ENCODE data around the gene TGFA.

The TGFA gene

GRCh38 chr2:70509565-70509964, 44.1 kb downstream of the TGFA start:
- no peaks in the 10 kb centered on the region for H3K9me3 ChIP-seq (ENCODE audit: insufficient read depth, low read depth, low read length)
- H3K4me3 ChIP-seq (ENCODE audit: low read length): no peak overlapping the region
- no peaks in the 10 kb centered on the region for H3K36me3 ChIP-seq (ENCODE audit: insufficient read depth, low read length)
- H3K9ac ChIP-seq (ENCODE audit: low read depth, low read length): no peak overlapping the region
- no peaks in the 10 kb centered on the region for H3K4me1 ChIP-seq (ENCODE audit: insufficient read depth, low read length)
- no peaks in the 10 kb centered on the region for H3K27me3 ChIP-seq (ENCODE audit: insufficient read depth, low read length)
- no peak overlapping the region for H3K27ac ChIP-seq (ENCODE audit: low read depth, low read length)
- 84% methylated on average over 3 of the region's 3 CpGs for WGBS

- H3K9ac ChIP-seq (ENCODE audit: low read depth, low read length): no peak overlapping the region
- 78% methylated on average over 7 of the region's 7 CpGs for WGBS
- H3K9me3 ChIP-seq (ENCODE audit: insufficient read depth, low read depth, low read length): no peaks in the 10 kb centered on the region
- H3K27me3 ChIP-seq (ENCODE audit: insufficient read depth, low read length): no peaks in the 10 kb centered on the region
- H3K36me3 ChIP-seq (ENCODE audit: insufficient read depth, low read length): no peaks in the 10 kb centered on the region
- H3K4me3 ChIP-seq (ENCODE audit: low read length): no peak overlapping the region
- no peaks in the 10 kb centered on the region for H3K4me1 ChIP-seq (ENCODE audit: insufficient read depth, low read length)
- no peak overlapping the region for H3K27ac ChIP-seq (ENCODE audit: low read depth, low read length)
These were observed 44.7 kb downstream of the TGFA start for GRCh38 chr2:70508711-70509462.

- WGBS: 92% methylated on average over 8 of the region's 8 CpGs
- H3K4me3 ChIP-seq (ENCODE audit: low read length): no peak overlapping the region
These were observed 47.8 kb downstream of the TGFA start for GRCh38 chr2:70505613-70506391.

DNA sequence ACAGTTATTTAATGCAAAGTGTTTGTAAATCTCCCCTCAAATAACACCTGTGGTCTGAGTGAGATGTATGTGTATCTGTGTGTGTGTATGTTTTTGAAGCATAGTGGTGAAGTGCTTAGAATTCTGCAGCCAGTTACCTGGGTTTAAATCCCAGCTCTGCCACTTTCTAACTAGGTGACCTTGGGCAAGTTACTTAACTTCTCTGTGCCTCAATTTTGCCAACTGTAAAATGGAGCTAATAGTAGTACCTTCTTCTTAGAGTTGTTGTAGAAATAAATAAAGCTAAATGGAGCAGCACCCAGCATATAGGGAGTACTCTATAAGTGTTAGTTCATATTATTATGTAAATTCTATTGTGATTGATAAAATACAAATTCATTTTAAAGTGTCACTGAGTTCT, 48.9 kb downstream of the TGFA start:
- no peaks in the 10 kb centered on the region for H3K36me3 ChIP-seq (ENCODE audit: insufficient read depth, low read length)
- no peak overlapping the region for H3K27ac ChIP-seq (ENCODE audit: low read depth, low read length)
- no peak overlapping the region for H3K9ac ChIP-seq (ENCODE audit: low read depth, low read length)
- no peaks in the 10 kb centered on the region for H3K9me3 ChIP-seq (ENCODE audit: insufficient read depth, low read depth, low read length)
- no peaks in the 10 kb centered on the region for H3K27me3 ChIP-seq (ENCODE audit: insufficient read depth, low read length)
- H3K4me3 ChIP-seq (ENCODE audit: low read length): no peak overlapping the region
- peaks cover 13% of the 10 kb centered on the region for H3K4me1 ChIP-seq (ENCODE audit: insufficient read depth, low read length)

More at GRCh38 chr2:70505613-70506391, 47.8 kb downstream of the TGFA start:
- Histone ChIP-seq H3K27ac (ENCODE audit: low read depth, low read length) (no peak overlapping the region), H3K9me3 (ENCODE audit: insufficient read depth, low read depth, low read length) (no peaks in the 10 kb centered on the region), H3K36me3 (ENCODE audit: insufficient read depth, low read length) (no peaks in the 10 kb centered on the region), H3K27me3 (ENCODE audit: insufficient read depth, low read length) (no peaks in the 10 kb centered on the region), H3K9ac (ENCODE audit: low read depth, low read length) (no peak overlapping the region), H3K4me1 (ENCODE audit: insufficient read depth, low read length) (peaks cover 10% of the 10 kb centered on the region; the same call in 1 of the 2 replicates)

DNA sequence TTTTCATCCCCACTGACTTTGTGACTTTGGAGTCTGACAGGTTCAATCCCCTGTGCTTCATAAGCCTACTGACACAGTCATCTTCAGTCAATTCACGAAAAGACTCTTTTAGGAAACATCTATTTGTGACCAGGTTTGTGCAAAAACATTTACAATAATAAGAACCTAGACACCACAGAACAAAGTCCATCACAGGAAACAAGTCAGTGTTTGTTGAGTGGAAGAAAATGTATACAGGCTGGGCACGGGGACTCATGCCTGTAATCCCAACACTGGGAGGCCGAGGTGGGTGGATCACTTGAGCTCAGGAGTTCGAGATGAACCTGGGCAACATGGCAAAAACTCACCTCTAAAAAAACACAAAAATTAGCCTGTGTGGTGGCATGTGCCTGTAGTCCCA, 49.7 kb downstream of the TGFA start:
- WGBS: 96% methylated on average over 4 of the region's 4 CpGs

GRCh38 chr2:70501728-70502127, 51.9 kb downstream of the TGFA start:
- 69% methylated on average over 4 of the region's 4 CpGs for WGBS
- Histone ChIP-seq H3K4me3 (ENCODE audit: low read length) (no peak overlapping the region), H3K9me3 (ENCODE audit: insufficient read depth, low read depth, low read length) (no peaks in the 10 kb centered on the region), H3K9ac (ENCODE audit: low read depth, low read length) (no peak overlapping the region), H3K36me3 (ENCODE audit: insufficient read depth, low read length) (no peaks in the 10 kb centered on the region), H3K27me3 (ENCODE audit: insufficient read depth, low read length) (no peaks in the 10 kb centered on the region), H3K27ac (ENCODE audit: low read depth, low read length) (no peak overlapping the region), H3K4me1 (ENCODE audit: insufficient read depth, low read length) (peaks cover 13% of the 10 kb centered on the region)

More for the DNA sequence above, 49.7 kb downstream of the TGFA start:
- Histone ChIP-seq H3K27ac (ENCODE audit: low read depth, low read length) (no peak overlapping the region), H3K9ac (ENCODE audit: low read depth, low read length) (no peak overlapping the region), H3K9me3 (ENCODE audit: insufficient read depth, low read depth, low read length) (no peaks in the 10 kb centered on the region), H3K4me1 (ENCODE audit: insufficient read depth, low read length) (peaks cover 13% of the 10 kb centered on the region), H3K36me3 (ENCODE audit: insufficient read depth, low read length) (no peaks in the 10 kb centered on the region), H3K27me3 (ENCODE audit: insufficient read depth, low read length) (no peaks in the 10 kb centered on the region), H3K4me3 (ENCODE audit: low read length) (no peak overlapping the region)

DNA sequence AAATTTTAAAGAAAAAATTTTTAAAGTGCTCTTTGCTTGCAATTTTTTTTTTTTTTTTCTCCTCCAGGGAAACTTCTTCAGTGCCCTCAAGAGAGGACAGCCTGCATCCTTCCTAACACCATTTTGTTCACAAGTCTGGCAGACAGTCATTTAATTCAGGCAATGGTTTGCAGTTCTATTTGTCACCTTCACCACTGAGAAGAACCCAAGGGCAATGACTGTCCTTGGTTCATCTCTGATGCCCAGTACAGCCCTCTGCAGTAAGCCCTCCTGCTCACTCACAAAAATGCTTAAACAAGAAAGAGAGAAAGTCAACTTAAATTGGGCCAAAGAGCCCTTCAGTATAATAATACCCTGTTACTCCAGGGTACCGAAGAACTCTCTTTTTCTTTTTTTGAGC, 52.4 kb downstream of the TGFA start:
- no peaks in the 10 kb centered on the region for H3K36me3 ChIP-seq (ENCODE audit: insufficient read depth, low read length)
- WGBS: 85% methylated on average over 1 of the region's 1 CpG

DNA sequence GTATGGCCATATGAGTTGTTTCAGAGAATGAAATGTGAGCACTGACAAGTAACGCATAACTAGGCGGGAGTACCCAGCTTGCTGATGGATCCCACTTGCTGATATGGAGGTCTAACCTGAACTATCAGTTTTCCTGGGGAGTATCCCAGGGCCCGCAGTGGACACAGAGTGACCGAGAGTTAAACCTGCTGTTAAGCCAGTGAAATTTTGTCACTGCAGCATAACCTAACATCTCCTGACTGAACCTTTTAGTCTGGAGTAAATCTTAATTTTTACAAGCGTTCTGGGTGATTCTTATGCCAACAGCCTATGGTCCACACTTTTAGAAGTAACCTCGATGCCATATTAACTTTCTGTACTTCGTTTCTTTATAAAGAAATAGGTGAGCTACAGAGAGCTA, 54.4 kb downstream of the TGFA start:
- no peaks in the 10 kb centered on the region for H3K9me3 ChIP-seq (ENCODE audit: insufficient read depth, low read depth, low read length)
- H3K27ac ChIP-seq (ENCODE audit: low read depth, low read length): no peak overlapping the region

More for the DNA sequence above, 52.4 kb downstream of the TGFA start:
- Histone ChIP-seq H3K27me3 (ENCODE audit: insufficient read depth, low read length) (no peaks in the 10 kb centered on the region), H3K4me1 (ENCODE audit: insufficient read depth, low read length) (peaks cover 13% of the 10 kb centered on the region), H3K9me3 (ENCODE audit: insufficient read depth, low read depth, low read length) (no peaks in the 10 kb centered on the region), H3K4me3 (ENCODE audit: low read length) (no peak overlapping the region), H3K9ac (ENCODE audit: low read depth, low read length) (no peak overlapping the region), H3K27ac (ENCODE audit: low read depth, low read length) (no peak overlapping the region)

GRCh38 chr2:70498528-70498927, 55.1 kb downstream of the TGFA start:
- H3K27me3 ChIP-seq (ENCODE audit: insufficient read depth, low read length): no peaks in the 10 kb centered on the region
- H3K9ac ChIP-seq (ENCODE audit: low read depth, low read length): no peak overlapping the region
- H3K4me3 ChIP-seq (ENCODE audit: low read length): no peak overlapping the region
- 100% methylated on average over 1 of the region's 1 CpG for WGBS
- no peaks in the 10 kb centered on the region for H3K9me3 ChIP-seq (ENCODE audit: insufficient read depth, low read depth, low read length)
- H3K4me1 ChIP-seq (ENCODE audit: insufficient read depth, low read length): peaks cover 13% of the 10 kb centered on the region
- H3K36me3 ChIP-seq (ENCODE audit: insufficient read depth, low read length): no peaks in the 10 kb centered on the region
- no peak overlapping the region for H3K27ac ChIP-seq (ENCODE audit: low read depth, low read length)

More for the DNA sequence above, 54.4 kb downstream of the TGFA start:
- no peak overlapping the region for H3K4me3 ChIP-seq (ENCODE audit: low read length)
- no peak overlapping the region for H3K9ac ChIP-seq (ENCODE audit: low read depth, low read length)
- WGBS: 95% methylated on average over 7 of the region's 7 CpGs
- H3K36me3 ChIP-seq (ENCODE audit: insufficient read depth, low read length): no peaks in the 10 kb centered on the region
- H3K4me1 ChIP-seq (ENCODE audit: insufficient read depth, low read length): peaks cover 13% of the 10 kb centered on the region
- H3K27me3 ChIP-seq (ENCODE audit: insufficient read depth, low read length): no peaks in the 10 kb centered on the region

DNA sequence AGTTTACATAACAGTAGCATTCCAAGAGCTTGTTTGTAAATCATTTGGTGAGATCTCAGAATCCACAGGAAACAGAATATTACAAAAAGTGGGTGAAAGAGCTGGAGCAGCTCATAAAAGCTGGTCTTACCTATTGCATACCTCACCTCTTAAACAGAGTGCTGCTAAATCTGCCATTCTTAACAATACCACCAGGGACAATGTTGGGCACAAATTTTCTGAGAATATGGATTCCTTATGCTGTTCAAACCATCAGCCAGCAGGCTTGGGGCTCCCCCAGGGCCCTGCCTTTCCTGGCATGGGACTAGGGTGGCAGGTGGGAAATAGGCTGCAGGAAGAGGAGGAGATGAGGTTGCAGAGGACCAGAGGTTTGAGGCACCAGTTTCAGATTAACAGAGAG, 55.6 kb downstream of the TGFA start:
- Histone ChIP-seq H3K27me3 (ENCODE audit: insufficient read depth, low read length) (no peaks in the 10 kb centered on the region), H3K4me1 (ENCODE audit: insufficient read depth, low read length) (peaks cover 13% of the 10 kb centered on the region), H3K27ac (ENCODE audit: low read depth, low read length) (no peak overlapping the region), H3K9me3 (ENCODE audit: insufficient read depth, low read depth, low read length) (no peaks in the 10 kb centered on the region), H3K4me3 (ENCODE audit: low read length) (no peak overlapping the region), H3K36me3 (ENCODE audit: insufficient read depth, low read length) (no peaks in the 10 kb centered on the region), H3K9ac (ENCODE audit: low read depth, low read length) (no peak overlapping the region)

DNA sequence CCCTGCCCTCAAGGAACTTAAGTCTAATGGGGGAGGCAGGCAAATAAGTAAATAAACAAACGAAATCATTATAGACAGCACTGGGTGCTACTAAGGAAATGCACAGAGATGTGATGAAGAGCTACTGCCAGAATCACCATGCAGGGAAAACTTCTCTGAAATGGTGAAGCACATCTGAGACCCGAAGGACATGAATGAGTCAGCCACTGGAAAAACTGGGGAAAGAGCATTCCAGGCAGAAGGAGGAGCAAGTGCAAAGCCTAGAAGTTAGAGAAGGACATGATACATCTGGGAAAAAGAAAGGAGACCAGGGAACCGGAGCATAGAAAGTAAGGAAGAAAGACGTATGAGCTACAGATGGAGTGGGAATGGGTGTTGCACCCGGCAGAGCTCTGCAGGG, 56.8 kb downstream of the TGFA start:
- Histone ChIP-seq H3K27me3 (ENCODE audit: insufficient read depth, low read length) (no peaks in the 10 kb centered on the region), H3K4me1 (ENCODE audit: insufficient read depth, low read length) (peaks cover 13% of the 10 kb centered on the region), H3K4me3 (ENCODE audit: low read length) (no peak overlapping the region), H3K36me3 (ENCODE audit: insufficient read depth, low read length) (no peaks in the 10 kb centered on the region), H3K9ac (ENCODE audit: low read depth, low read length) (no peak overlapping the region), H3K9me3 (ENCODE audit: insufficient read depth, low read depth, low read length) (no peaks in the 10 kb centered on the region), H3K27ac (ENCODE audit: low read depth, low read length) (no peak overlapping the region)
- WGBS: 91% methylated on average over 5 of the region's 5 CpGs
